Neural progenitor cell (in vitro differentiated cells): ENCODE measurements around the gene ME1. TPM values are rescaled to one million over a fixed set of nuclear protein-coding genes. Genes with fewer than 3 reads are reported as not detected.

ENCODE experiments used
- DNase-seq: peaks from one replicate; pipeline ENCODE4 v3.0.0-alpha.2; 2016; ENCODE audit warnings: low spot score
- H2AFZ ChIP-seq: fragments of 200-600 bp; sonication (generic); replicated peaks from 2 replicates; pipeline ENCODE4 v1.6.1; 2016; ENCODE audit warnings: antibody characterized with exemption
- H3F3A ChIP-seq: fragments of 200-600 bp; sonication (generic); 2 replicates; pipeline ENCODE4 v1.6.1; 2016; ENCODE audit warnings: antibody characterized with exemption, low read depth
- H3K27ac ChIP-seq: fragments of 200-600 bp; sonication (generic); 2 replicates; pipeline ENCODE4 v1.5.1; 2016; ENCODE audit warnings: mild to moderate bottlenecking
- H3K27me3 ChIP-seq: fragments of 200-600 bp; sonication (generic); 2 replicates; pipeline ENCODE4 v1.6.1; 2016; ENCODE audit warnings: mild to moderate bottlenecking, moderate library complexity
- H3K36me3 ChIP-seq: fragments of 200-600 bp; sonication (generic); 2 replicates; pipeline ENCODE4 v1.5.1; 2016
- H3K4me1 ChIP-seq: fragments of 200-600 bp; sonication (generic); 2 replicates; pipeline ENCODE4 v1.6.1; 2016; ENCODE audit warnings: mixed run types
- H3K4me2 ChIP-seq: fragments of 200-600 bp; sonication (generic); 2 replicates; pipeline ENCODE4 v1.6.1; 2016
- H3K4me3 ChIP-seq: fragments of 200-600 bp; sonication (generic); 2 replicates; pipeline ENCODE4 v1.5.1; 2016
- H3K79me2 ChIP-seq: fragments of 200-600 bp; sonication (generic); 2 replicates; pipeline ENCODE4 v1.6.1; 2016; ENCODE audit warnings: low read depth
- H3K9ac ChIP-seq: fragments of 200-600 bp; sonication (generic); 2 replicates; pipeline ENCODE4 v1.6.1; 2016
- H3K9me3 ChIP-seq: fragments of 200-600 bp; sonication (generic); 2 replicates; pipeline ENCODE4 v1.5.1; 2016; ENCODE audit warnings: low read depth
- H4K20me1 ChIP-seq: fragments of 200-600 bp; sonication (generic); 2 replicates; pipeline ENCODE4 v1.6.1; 2016; ENCODE audit warnings: low read depth
- H3K27ac Mint-ChIP-seq: 3 replicates; pipeline ENCODE4 v1.8.0; 2021; ENCODE audit warnings: mixed read lengths
- H3K27me3 Mint-ChIP-seq: 2 replicates; pipeline ENCODE4 v1.8.0; 2022; ENCODE audit warnings: low read depth, mild to moderate bottlenecking, inconsistent platforms, moderate library complexity, mixed read lengths; ENCODE audit not compliant: insufficient read depth
- H3K36me3 Mint-ChIP-seq: 3 replicates; pipeline ENCODE4 v1.8.0; 2021; ENCODE audit warnings: mixed read lengths
- H3K4me1 Mint-ChIP-seq: 3 replicates; pipeline ENCODE4 v1.8.0; 2021; ENCODE audit warnings: mixed read lengths
- H3K4me3 Mint-ChIP-seq: 3 replicates; pipeline ENCODE4 v1.8.0; 2021; ENCODE audit warnings: mild to moderate bottlenecking, moderate library complexity, mixed read lengths
- H3K9me3 Mint-ChIP-seq: 3 replicates; pipeline ENCODE4 v1.8.0; 2020; ENCODE audit warnings: mixed read lengths
- EZH2 ChIP-seq: fragments of 200-600 bp; sonication (generic); IDR thresholded peaks from 2 replicates; pipeline ENCODE4 v1.6.1; 2017; ENCODE audit warnings: antibody characterized with exemption, mild to moderate bottlenecking, moderate library complexity
- EZH2phosphoT487 ChIP-seq: fragments of 200-600 bp; sonication (generic); IDR thresholded peaks from 2 replicates; pipeline ENCODE4 v1.6.1; 2017; ENCODE audit warnings: antibody characterized with exemption
- total RNA-seq: library from RNA; depleted of rRNA; stranded (reverse); fragments of >200 nt; gene quantifications from 2 replicates; pipeline ENCODE4 v1.2.3, GENCODE V29; 2015; ENCODE audit warnings: low replicate concordance
- TF ChIP-seq, protein P1 (sequence below): fragments of 200-600 bp; sonication (generic); IDR thresholded peaks from 2 replicates; pipeline ENCODE4 v1.5.1; 2017; ENCODE audit warnings: antibody characterized with exemption, mild to moderate bottlenecking

Gene ME1
- total RNA-seq, 1 donor from 2014 or later = 2.8 TPM

DNA sequence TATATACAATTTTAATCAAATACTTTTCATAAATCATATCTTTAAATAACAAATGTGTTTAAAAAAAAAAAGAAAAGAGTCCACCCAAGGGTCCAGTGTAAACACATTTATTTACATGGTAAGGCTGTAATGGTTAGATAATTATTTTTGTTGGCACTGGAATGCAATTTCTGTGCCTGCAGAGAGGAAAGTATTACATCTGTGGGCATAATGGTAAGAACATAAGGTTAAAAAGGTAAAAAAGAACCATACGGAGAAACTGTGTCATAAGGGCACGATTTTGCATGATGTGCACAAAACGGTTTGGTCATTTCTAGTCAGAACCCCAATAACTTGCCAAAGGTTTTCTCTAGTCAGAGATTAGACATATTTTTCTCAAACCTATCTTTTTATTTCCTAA is 183.4 kb downstream of the ME1 start:
- H3K9me3 Mint-ChIP-seq = no peaks in the 10 kb centered on the region
- no peak overlapping the region for H3K4me3 Mint-ChIP-seq

DNA sequence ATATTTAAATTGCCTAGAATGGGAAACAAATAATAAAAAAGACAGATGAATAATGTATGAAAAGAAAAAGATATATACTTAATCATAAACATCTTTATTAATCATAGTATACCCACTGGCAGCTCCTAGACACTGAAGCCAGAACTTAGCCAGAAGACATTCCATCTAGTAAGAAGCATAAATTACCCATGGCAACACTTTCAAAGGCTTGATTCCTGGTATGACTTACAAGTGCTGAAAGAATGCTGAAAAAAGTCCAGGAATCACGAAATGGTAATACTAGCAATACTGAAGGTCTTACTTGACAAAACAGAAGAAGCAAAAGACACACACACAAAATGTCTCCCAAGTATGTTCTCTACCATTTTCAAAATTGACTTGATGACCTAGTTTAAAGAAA is 199.7 kb downstream of the ME1 start:
- TF ChIP-seq EZH2phosphoT487 = no peak
- TF ChIP-seq EZH2 = no peak
- TF ChIP-seq, protein P1, sequence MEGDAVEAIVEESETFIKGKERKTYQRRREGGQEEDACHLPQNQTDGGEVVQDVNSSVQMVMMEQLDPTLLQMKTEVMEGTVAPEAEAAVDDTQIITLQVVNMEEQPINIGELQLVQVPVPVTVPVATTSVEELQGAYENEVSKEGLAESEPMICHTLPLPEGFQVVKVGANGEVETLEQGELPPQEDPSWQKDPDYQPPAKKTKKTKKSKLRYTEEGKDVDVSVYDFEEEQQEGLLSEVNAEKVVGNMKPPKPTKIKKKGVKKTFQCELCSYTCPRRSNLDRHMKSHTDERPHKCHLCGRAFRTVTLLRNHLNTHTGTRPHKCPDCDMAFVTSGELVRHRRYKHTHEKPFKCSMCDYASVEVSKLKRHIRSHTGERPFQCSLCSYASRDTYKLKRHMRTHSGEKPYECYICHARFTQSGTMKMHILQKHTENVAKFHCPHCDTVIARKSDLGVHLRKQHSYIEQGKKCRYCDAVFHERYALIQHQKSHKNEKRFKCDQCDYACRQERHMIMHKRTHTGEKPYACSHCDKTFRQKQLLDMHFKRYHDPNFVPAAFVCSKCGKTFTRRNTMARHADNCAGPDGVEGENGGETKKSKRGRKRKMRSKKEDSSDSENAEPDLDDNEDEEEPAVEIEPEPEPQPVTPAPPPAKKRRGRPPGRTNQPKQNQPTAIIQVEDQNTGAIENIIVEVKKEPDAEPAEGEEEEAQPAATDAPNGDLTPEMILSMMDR = no peak

More for the DNA sequence above, 183.4 kb downstream of the ME1 start:
- Histone ChIP-seq H3K36me3 (no peaks in the 10 kb centered on the region), H2AFZ (no peak overlapping the region), H3K9me3 (no peaks in the 10 kb centered on the region), H3K9ac (no peak overlapping the region), H3F3A (no peaks in the 10 kb centered on the region), H3K27me3 (no peaks in the 10 kb centered on the region), H4K20me1 (no peaks in the 10 kb centered on the region), H3K4me2 (no peak overlapping the region), H3K27ac (no peak overlapping the region), H3K4me1 (no peaks in the 10 kb centered on the region), H3K79me2 (no peaks in the 10 kb centered on the region), H3K4me3 (no peak overlapping the region)
- no peak for DNase-seq
- Mint-ChIP-seq H3K27me3 (no peaks in the 10 kb centered on the region), H3K4me1 (peaks cover under 1% of the 10 kb centered on the region), H3K36me3 (no peaks in the 10 kb centered on the region), H3K27ac (no peak overlapping the region)
- TF ChIP-seq EZH2phosphoT487 (no peak), EZH2 (no peak)
- TF ChIP-seq, protein P1 = no peak

DNA sequence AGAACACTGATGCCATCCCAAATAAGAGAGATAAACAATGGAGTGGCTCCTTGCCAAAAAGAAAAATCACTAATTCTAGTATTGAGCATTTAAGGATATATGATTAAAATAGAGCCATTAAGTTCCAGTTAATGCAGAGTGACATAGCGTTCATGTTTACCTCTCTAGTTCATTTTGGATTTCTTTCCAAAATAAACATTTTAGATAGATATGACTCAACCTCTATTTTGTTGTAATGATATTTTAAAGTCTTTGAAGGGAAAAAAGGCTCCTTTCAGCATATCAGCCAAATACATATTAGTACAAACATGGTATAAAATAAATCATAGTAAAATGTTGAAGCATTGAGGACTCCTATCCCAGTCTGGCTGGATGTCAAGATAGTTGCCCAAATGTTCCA is 204.3 kb downstream of the ME1 start:
- no peaks in the 10 kb centered on the region for H3K9me3 ChIP-seq
- H3K4me3 Mint-ChIP-seq = no peak overlapping the region
- H3K9ac ChIP-seq = no peak overlapping the region
- H3K4me2 ChIP-seq = no peak overlapping the region
- no peaks in the 10 kb centered on the region for H3K36me3 Mint-ChIP-seq
- H3K4me1 Mint-ChIP-seq = no peaks in the 10 kb centered on the region
- H3K79me2 ChIP-seq = no peaks in the 10 kb centered on the region
- H3K27ac Mint-ChIP-seq = no peak overlapping the region
- H3K9me3 Mint-ChIP-seq = no peaks in the 10 kb centered on the region
- no peak overlapping the region for H2AFZ ChIP-seq
- no peak overlapping the region for H3K27ac ChIP-seq
- H3K4me1 ChIP-seq = no peaks in the 10 kb centered on the region
- DNase-seq = no peak
- no peaks in the 10 kb centered on the region for H3F3A ChIP-seq
- H3K27me3 Mint-ChIP-seq = no peaks in the 10 kb centered on the region
- H3K27me3 ChIP-seq = no peaks in the 10 kb centered on the region
- H4K20me1 ChIP-seq = no peaks in the 10 kb centered on the region
- no peaks in the 10 kb centered on the region for H3K36me3 ChIP-seq
- TF ChIP-seq, protein P1 = no peak
- H3K4me3 ChIP-seq = no peak overlapping the region

More for the DNA sequence above, 199.7 kb downstream of the ME1 start:
- Histone ChIP-seq H3F3A (no peaks in the 10 kb centered on the region), H3K9ac (no peak overlapping the region), H3K4me2 (no peak overlapping the region), H3K79me2 (no peaks in the 10 kb centered on the region), H3K27me3 (no peaks in the 10 kb centered on the region), H3K9me3 (no peaks in the 10 kb centered on the region), H2AFZ (no peak overlapping the region), H3K36me3 (no peaks in the 10 kb centered on the region), H4K20me1 (no peaks in the 10 kb centered on the region), H3K4me3 (no peak overlapping the region), H3K4me1 (no peaks in the 10 kb centered on the region), H3K27ac (no peak overlapping the region)
- DNase-seq = no peak
- Mint-ChIP-seq H3K27me3 (no peaks in the 10 kb centered on the region), H3K36me3 (no peaks in the 10 kb centered on the region), H3K9me3 (no peaks in the 10 kb centered on the region), H3K27ac (no peak overlapping the region), H3K4me1 (no peaks in the 10 kb centered on the region), H3K4me3 (no peak overlapping the region)
